ENCODE data around the gene SFTA2.
"Not testable (repeated sequence)": the region's sequence is repeated elsewhere in the genome, so short reads cannot be mapped to it uniquely, and the experiment has no call there.

SFTA2 gene

GRCh38 chr6:30912746-30913520, 19.0 kb downstream of the SFTA2 start:
- DNase-seq (ENCODE audit: low read depth): no peak

GRCh38 chr6:30910473-30910872, 21.5 kb downstream of the SFTA2 start:
- not testable (repeated sequence) for DNase-seq (ENCODE audit: low read depth)

- DNase-seq (ENCODE audit: low read depth): no peak
Observed at GRCh38 chr6:30908700-30909099, 23.3 kb downstream of the SFTA2 start.

GRCh38 chr6:30907758-30908591, 24.0 kb downstream of the SFTA2 start, which contains the start of gene GTF2H4:
GTF2H4 (plus strand) TSS chr6:30908207.
- peak; percentile 95 for DNase-seq (ENCODE audit: low read depth)

- DNase-seq (ENCODE audit: low read depth): not testable (repeated sequence)
Observed at GRCh38 chr6:30907290-30907757, 24.6 kb downstream of the SFTA2 start.

GRCh38 chr6:30903236-30903635, 28.7 kb downstream of the SFTA2 start:
- DNase-seq (ENCODE audit: low read depth): no peak

GRCh38 chr6:30902709-30903108, 29.3 kb downstream of the SFTA2 start:
- DNase-seq (ENCODE audit: low read depth): no peak

GRCh38 chr6:30902196-30902595, 29.8 kb downstream of the SFTA2 start:
- not testable (repeated sequence) for DNase-seq (ENCODE audit: low read depth)

GRCh38 chr6:30901436-30901835, 30.5 kb downstream of the SFTA2 start:
- no peak for DNase-seq (ENCODE audit: low read depth)

- DNase-seq (ENCODE audit: low read depth): no peak
Observed at GRCh38 chr6:30900863-30901417, 31.0 kb downstream of the SFTA2 start.

GRCh38 chr6:30898750-30899360, 33.1 kb downstream of the SFTA2 start:
- DNase-seq (ENCODE audit: low read depth): no peak

- no peak for DNase-seq (ENCODE audit: low read depth)
Observed at GRCh38 chr6:30897882-30898281, 34.1 kb downstream of the SFTA2 start.

GRCh38 chr6:30896541-30896940, 35.4 kb downstream of the SFTA2 start:
- DNase-seq (ENCODE audit: low read depth): no peak

GRCh38 chr6:30895343-30895742, 36.6 kb downstream of the SFTA2 start:
- DNase-seq (ENCODE audit: low read depth): no peak

GRCh38 chr6:30894935-30895334, 37.0 kb downstream of the SFTA2 start:
- no peak for DNase-seq (ENCODE audit: low read depth)

GRCh38 chr6:30894381-30894780, 37.6 kb downstream of the SFTA2 start:
- DNase-seq (ENCODE audit: low read depth): no peak

GRCh38 chr6:30893666-30894065, 38.3 kb downstream of the SFTA2 start:
- no peak for DNase-seq (ENCODE audit: low read depth)

GRCh38 chr6:30893001-30893591, 38.9 kb downstream of the SFTA2 start:
- DNase-seq (ENCODE audit: low read depth): no peak

- no peak for DNase-seq (ENCODE audit: low read depth)
Observed at GRCh38 chr6:30891816-30892538, 40.0 kb downstream of the SFTA2 start.

GRCh38 chr6:30891450-30891723, 40.6 kb downstream of the SFTA2 start:
- DNase-seq (ENCODE audit: low read depth): no peak

- DNase-seq (ENCODE audit: low read depth): no peak
Observed at GRCh38 chr6:30890646-30891449, 41.1 kb downstream of the SFTA2 start.

All from activated T-cell treated with anti-CD3 and anti-CD28 coated beads for 24 hours (primary cell).